ENCODE measurements around the gene PCSK5.
"Not testable (repeated sequence)": the region's sequence is repeated elsewhere in the genome, so short reads cannot be mapped to it uniquely, and the experiment has no call there.

GRCh38 chr9:76362332-76363031 is 472.0 kb downstream of the PCSK5 start:
- TF ChIP-seq, protein P1, sequence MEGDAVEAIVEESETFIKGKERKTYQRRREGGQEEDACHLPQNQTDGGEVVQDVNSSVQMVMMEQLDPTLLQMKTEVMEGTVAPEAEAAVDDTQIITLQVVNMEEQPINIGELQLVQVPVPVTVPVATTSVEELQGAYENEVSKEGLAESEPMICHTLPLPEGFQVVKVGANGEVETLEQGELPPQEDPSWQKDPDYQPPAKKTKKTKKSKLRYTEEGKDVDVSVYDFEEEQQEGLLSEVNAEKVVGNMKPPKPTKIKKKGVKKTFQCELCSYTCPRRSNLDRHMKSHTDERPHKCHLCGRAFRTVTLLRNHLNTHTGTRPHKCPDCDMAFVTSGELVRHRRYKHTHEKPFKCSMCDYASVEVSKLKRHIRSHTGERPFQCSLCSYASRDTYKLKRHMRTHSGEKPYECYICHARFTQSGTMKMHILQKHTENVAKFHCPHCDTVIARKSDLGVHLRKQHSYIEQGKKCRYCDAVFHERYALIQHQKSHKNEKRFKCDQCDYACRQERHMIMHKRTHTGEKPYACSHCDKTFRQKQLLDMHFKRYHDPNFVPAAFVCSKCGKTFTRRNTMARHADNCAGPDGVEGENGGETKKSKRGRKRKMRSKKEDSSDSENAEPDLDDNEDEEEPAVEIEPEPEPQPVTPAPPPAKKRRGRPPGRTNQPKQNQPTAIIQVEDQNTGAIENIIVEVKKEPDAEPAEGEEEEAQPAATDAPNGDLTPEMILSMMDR (IDR thresholded peaks at IDR 0.05 in 2 of 3, conservative IDR thresholded peaks at IDR 0.05 in 1 of 3; ENCODE audit: borderline replicate concordance in 1 of 3, insufficient read depth in 1 of 3, low read depth in 2 of 3, low read length in 2 of 3) = not testable (repeated sequence)
- TF ChIP-seq EGR1 (IDR thresholded peaks at IDR 0.05; ENCODE audit: low read depth); POLR2A (IDR thresholded peaks at IDR 0.05; ENCODE audit: borderline replicate concordance, extremely low read depth, insufficient read depth, insufficient read length); POLR2AphosphoS5 (IDR thresholded peaks at IDR 0.05; ENCODE audit: low read depth, low read length); ATF3 (IDR thresholded peaks at IDR 0.05); RAD21 (IDR thresholded peaks at IDR 0.05; ENCODE audit: low read depth): not testable (repeated sequence)
- TF ChIP-seq, protein P2, sequence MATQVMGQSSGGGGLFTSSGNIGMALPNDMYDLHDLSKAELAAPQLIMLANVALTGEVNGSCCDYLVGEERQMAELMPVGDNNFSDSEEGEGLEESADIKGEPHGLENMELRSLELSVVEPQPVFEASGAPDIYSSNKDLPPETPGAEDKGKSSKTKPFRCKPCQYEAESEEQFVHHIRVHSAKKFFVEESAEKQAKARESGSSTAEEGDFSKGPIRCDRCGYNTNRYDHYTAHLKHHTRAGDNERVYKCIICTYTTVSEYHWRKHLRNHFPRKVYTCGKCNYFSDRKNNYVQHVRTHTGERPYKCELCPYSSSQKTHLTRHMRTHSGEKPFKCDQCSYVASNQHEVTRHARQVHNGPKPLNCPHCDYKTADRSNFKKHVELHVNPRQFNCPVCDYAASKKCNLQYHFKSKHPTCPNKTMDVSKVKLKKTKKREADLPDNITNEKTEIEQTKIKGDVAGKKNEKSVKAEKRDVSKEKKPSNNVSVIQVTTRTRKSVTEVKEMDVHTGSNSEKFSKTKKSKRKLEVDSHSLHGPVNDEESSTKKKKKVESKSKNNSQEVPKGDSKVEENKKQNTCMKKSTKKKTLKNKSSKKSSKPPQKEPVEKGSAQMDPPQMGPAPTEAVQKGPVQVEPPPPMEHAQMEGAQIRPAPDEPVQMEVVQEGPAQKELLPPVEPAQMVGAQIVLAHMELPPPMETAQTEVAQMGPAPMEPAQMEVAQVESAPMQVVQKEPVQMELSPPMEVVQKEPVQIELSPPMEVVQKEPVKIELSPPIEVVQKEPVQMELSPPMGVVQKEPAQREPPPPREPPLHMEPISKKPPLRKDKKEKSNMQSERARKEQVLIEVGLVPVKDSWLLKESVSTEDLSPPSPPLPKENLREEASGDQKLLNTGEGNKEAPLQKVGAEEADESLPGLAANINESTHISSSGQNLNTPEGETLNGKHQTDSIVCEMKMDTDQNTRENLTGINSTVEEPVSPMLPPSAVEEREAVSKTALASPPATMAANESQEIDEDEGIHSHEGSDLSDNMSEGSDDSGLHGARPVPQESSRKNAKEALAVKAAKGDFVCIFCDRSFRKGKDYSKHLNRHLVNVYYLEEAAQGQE (IDR thresholded peaks at IDR 0.05; ENCODE audit: low read depth) = not testable (repeated sequence)
